H9 (cell line): ENCODE data around the gene SOSTDC1. TPM values are rescaled to one million over a fixed set of nuclear protein-coding genes. Genes with fewer than 3 reads are reported as not detected.

Experiments
- DNase-seq: peaks from one replicate; pipeline ENCODE4 v3.0.0-alpha.2; 2017
- H2AFZ ChIP-seq: one replicate; pipeline ENCODE4 v1.6.1; 2013; ENCODE audit warnings: mild to moderate bottlenecking, low read length, control low read depth, moderate library complexity
- H2AK5ac ChIP-seq: 2 replicates; pipeline ENCODE4 v1.6.1; 2013; ENCODE audit warnings: low read length, control low read depth, mixed read lengths; ENCODE audit not compliant: insufficient read length
- H2BK120ac ChIP-seq: one replicate; pipeline ENCODE4 v1.6.1; 2013; ENCODE audit warnings: low read depth, mild to moderate bottlenecking, low read length, control low read depth, inconsistent platforms; ENCODE audit not compliant: poor library complexity, severe bottlenecking
- H2BK12ac ChIP-seq: 2 replicates; pipeline ENCODE4 v1.6.1; 2013; ENCODE audit warnings: low read length, control low read depth, mixed read lengths, low read depth; ENCODE audit not compliant: insufficient read length
- H2BK15ac ChIP-seq: 2 replicates; pipeline ENCODE4 v1.6.1; 2013; ENCODE audit warnings: low read depth, low read length, control low read depth
- H2BK20ac ChIP-seq: one replicate; pipeline ENCODE4 v1.6.1; 2013; ENCODE audit warnings: low read depth, mild to moderate bottlenecking, low read length, control low read depth, inconsistent platforms; ENCODE audit not compliant: poor library complexity, severe bottlenecking
- H2BK5ac ChIP-seq: 2 replicates; pipeline ENCODE4 v1.6.1; 2013; ENCODE audit warnings: low read length, control low read depth, mixed read lengths; ENCODE audit not compliant: insufficient read length
- H3K14ac ChIP-seq: 2 replicates; pipeline ENCODE4 v1.6.1; 2013; ENCODE audit warnings: low read length, control low read depth; ENCODE audit not compliant: insufficient read depth
- H3K18ac ChIP-seq: 2 replicates; pipeline ENCODE4 v1.6.1; 2013; ENCODE audit warnings: low read depth, mild to moderate bottlenecking, mixed read lengths, low read length, control low read depth; ENCODE audit not compliant: insufficient read length
- H3K23ac ChIP-seq: 2 replicates; pipeline ENCODE4 v1.6.1; 2013; ENCODE audit warnings: low read length, control low read depth, mixed read lengths, low read depth; ENCODE audit not compliant: insufficient read length
- H3K23me2 ChIP-seq: 2 replicates; pipeline ENCODE4 v1.6.1; 2013; ENCODE audit warnings: low read depth, mild to moderate bottlenecking, mixed read lengths, low read length, control low read depth; ENCODE audit not compliant: insufficient read length, poor library complexity, severe bottlenecking
- H3K27ac ChIP-seq: 2 replicates; pipeline ENCODE4 v1.5.1; 2013; ENCODE audit warnings: low read length, control low read depth, mixed read lengths, low read depth; ENCODE audit not compliant: insufficient read length
- H3K27me3 ChIP-seq: 2 replicates; pipeline ENCODE4 v1.6.1; 2013; ENCODE audit warnings: low read length, control low read depth, inconsistent platforms; ENCODE audit not compliant: insufficient read depth
- H3K4ac ChIP-seq: 2 replicates; pipeline ENCODE4 v1.6.1; 2013; ENCODE audit warnings: low read depth, mild to moderate bottlenecking, control low read depth, inconsistent platforms, low read length, moderate library complexity
- H3K4me1 ChIP-seq: 2 replicates; pipeline ENCODE4 v1.6.1; 2013; ENCODE audit warnings: low read length, control low read depth, inconsistent platforms; ENCODE audit not compliant: insufficient read depth
- H3K4me2 ChIP-seq: 2 replicates; pipeline ENCODE4 v1.6.1; 2013; ENCODE audit warnings: low read length, control low read depth, mixed read lengths; ENCODE audit not compliant: insufficient read length, insufficient read depth
- H3K56ac ChIP-seq: 2 replicates; pipeline ENCODE4 v1.6.1; 2013; ENCODE audit warnings: low read depth, mild to moderate bottlenecking, mixed read lengths, low read length, control low read depth; ENCODE audit not compliant: insufficient read length
- H3K79me1 ChIP-seq: 2 replicates; pipeline ENCODE4 v1.6.1; 2013; ENCODE audit warnings: low read depth, mild to moderate bottlenecking, moderate library complexity, low read length, control low read depth, inconsistent platforms; ENCODE audit not compliant: insufficient read depth, poor library complexity, severe bottlenecking
- H3K79me2 ChIP-seq: 2 replicates; pipeline ENCODE4 v1.6.1; 2013; ENCODE audit warnings: low read length, control low read depth, inconsistent platforms; ENCODE audit not compliant: insufficient read depth
- H3K9ac ChIP-seq: 2 replicates; pipeline ENCODE4 v1.6.1; 2013; ENCODE audit warnings: low read length, control low read depth, mixed read lengths; ENCODE audit not compliant: insufficient read length; ENCODE audit errors: extremely low read depth
- H3K9me3 ChIP-seq: one replicate; pipeline ENCODE4 v1.6.1; 2013; ENCODE audit warnings: low read depth, low read length, inconsistent platforms; ENCODE audit not compliant: control insufficient read depth
- H3T11ph ChIP-seq: one replicate; pipeline ENCODE4 v1.6.1; 2013; ENCODE audit warnings: mild to moderate bottlenecking, low read length, control low read depth, inconsistent platforms
- H4K20me1 ChIP-seq: one replicate; pipeline ENCODE4 v1.6.1; 2013; ENCODE audit not compliant: control insufficient read depth, insufficient read length, insufficient read depth
- H4K5ac ChIP-seq: 2 replicates; pipeline ENCODE4 v1.6.1; 2013; ENCODE audit warnings: low read depth, mild to moderate bottlenecking, mixed read lengths, low read length, control low read depth; ENCODE audit not compliant: insufficient read length
- H4K8ac ChIP-seq: replicated peaks from 2 replicates; pipeline ENCODE4 v1.6.1; 2013; ENCODE audit warnings: low read length, control low read depth, mixed read lengths, low read depth; ENCODE audit not compliant: insufficient read length
- H4K91ac ChIP-seq: 2 replicates; pipeline ENCODE4 v1.6.1; 2013; ENCODE audit warnings: low read depth, mild to moderate bottlenecking, moderate library complexity, mixed read lengths, low read length, control low read depth; ENCODE audit not compliant: insufficient read length
- H3K27ac Mint-ChIP-seq, 3 experiments: 2 replicates in 2 of 3; 3 replicates in 1 of 3; pipeline ENCODE4 v1.8.0; 2020 to 2021; ENCODE audit warnings: mixed read lengths in 3 of 3, mild to moderate bottlenecking in 1 of 3, moderate library complexity in 1 of 3
- H3K27me3 Mint-ChIP-seq: 2 replicates; pipeline ENCODE4 v1.8.0; 2021; ENCODE audit warnings: low read depth, mild to moderate bottlenecking, moderate library complexity, mixed read lengths
- H3K36me3 Mint-ChIP-seq, 3 experiments: 2 replicates in 2 of 3; 3 replicates in 1 of 3; pipeline ENCODE4 v1.8.0; 2020 to 2021; ENCODE audit warnings: low read depth in 3 of 3, mixed read lengths in 3 of 3; ENCODE audit not compliant: insufficient read depth in 1 of 3
- H3K4me1 Mint-ChIP-seq, 2 experiments: 2 replicates each; pipeline ENCODE4 v1.8.0; 2020; ENCODE audit warnings: mixed read lengths in 2 of 2
- H3K4me3 Mint-ChIP-seq, 2 experiments: 2 replicates in 1 of 2; 3 replicates in 1 of 2; pipeline ENCODE4 v1.8.0; 2020 to 2021; ENCODE audit warnings: mild to moderate bottlenecking in 2 of 2, mixed read lengths in 2 of 2, moderate library complexity in 1 of 2
- H3K9me3 Mint-ChIP-seq, 2 experiments: 2 replicates in 1 of 2; 3 replicates in 1 of 2; pipeline ENCODE4 v1.8.0; 2020; ENCODE audit warnings: mild to moderate bottlenecking in 2 of 2, mixed read lengths in 2 of 2, moderate library complexity in 1 of 2
- whole genome bisulfite sequencing: extraction: QIAGEN DNeasy Blood & Tissue Kit; methylation state at CpG from one replicate; pipeline ENCODE4 v1.1.7; 2013; ENCODE audit warnings: missing lambda C conversion rate, low lambda C conversion rate, mixed read lengths; ENCODE audit not compliant: insufficient read length; ENCODE audit errors: extremely low coverage; 5-methylcytosine and 5-hydroxymethylcytosine counted together
- total RNA-seq: library from RNA; stranded (reverse); gene quantifications from 2 replicates; pipeline ENCODE4 v1.2.1, GENCODE V29; 2021
- TF ChIP-seq, protein P1 (sequence below): fragments of 200-600 bp; sonication (generic); conservative IDR thresholded peaks from 3 replicates; pipeline ENCODE4 v1.8.0; 2021; ENCODE audit warnings: antibody characterized with exemption, mild to moderate bottlenecking

The SOSTDC1 gene
- total RNA-seq, 1 experiment from 2014 or later = not detected

DNA sequence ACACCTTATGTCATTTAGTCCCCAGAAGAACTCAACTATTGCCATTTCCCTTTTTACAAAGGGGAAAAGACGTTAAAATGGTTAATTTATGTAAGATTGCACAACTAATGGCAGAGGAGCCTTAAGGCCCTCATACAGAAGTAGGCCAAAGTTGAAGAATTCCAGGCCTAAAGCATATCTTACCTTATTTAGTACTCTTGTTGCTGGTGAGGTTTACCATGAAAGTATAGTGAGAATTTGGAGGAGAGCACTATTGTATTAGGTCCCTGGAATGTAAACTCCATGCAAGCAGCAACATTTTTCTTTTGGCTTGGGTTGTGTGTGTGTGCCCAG is 43.5 kb downstream of the SOSTDC1 start:
- Histone ChIP-seq H4K5ac (no peak overlapping the region), H3K56ac (no peak overlapping the region), H2BK20ac (no peak overlapping the region), H4K91ac (no peak overlapping the region), H3K27me3 (no peaks in the 10 kb centered on the region), H3K9ac (no peak overlapping the region), H3K23ac (no peak overlapping the region), H4K8ac (no peak overlapping the region), H3K18ac (no peak overlapping the region), H3K23me2 (peaks cover 9% of the 10 kb centered on the region), H3K4ac (no peak overlapping the region), H2AK5ac (no peak overlapping the region), H2AFZ (no peak overlapping the region), H3K4me1 (no peaks in the 10 kb centered on the region), H2BK5ac (no peak overlapping the region), H3K79me1 (no peaks in the 10 kb centered on the region), H3K79me2 (no peaks in the 10 kb centered on the region), H3K14ac (no peak overlapping the region), H3T11ph (no peak overlapping the region), H2BK15ac (no peak overlapping the region), H4K20me1 (no peaks in the 10 kb centered on the region), H2BK120ac (no peak overlapping the region), H3K4me2 (peak overlapping the region; percentile 79), H3K9me3 (no peaks in the 10 kb centered on the region), H3K27ac (no peak overlapping the region), H2BK12ac (no peak overlapping the region)
- peak overlapping the region; percentile 61 to 72; a peak in 4 of 5 replicates for H3K4me3 Mint-ChIP-seq
- WGBS = no CpG with 5 or more reads among the region's 1 CpG
- H3K9me3 Mint-ChIP-seq = no peaks in the 10 kb centered on the region
- H3K4me1 Mint-ChIP-seq = peaks cover 17 to 19% of the 10 kb centered on the region in 2 experiments
- TF ChIP-seq, protein P1, sequence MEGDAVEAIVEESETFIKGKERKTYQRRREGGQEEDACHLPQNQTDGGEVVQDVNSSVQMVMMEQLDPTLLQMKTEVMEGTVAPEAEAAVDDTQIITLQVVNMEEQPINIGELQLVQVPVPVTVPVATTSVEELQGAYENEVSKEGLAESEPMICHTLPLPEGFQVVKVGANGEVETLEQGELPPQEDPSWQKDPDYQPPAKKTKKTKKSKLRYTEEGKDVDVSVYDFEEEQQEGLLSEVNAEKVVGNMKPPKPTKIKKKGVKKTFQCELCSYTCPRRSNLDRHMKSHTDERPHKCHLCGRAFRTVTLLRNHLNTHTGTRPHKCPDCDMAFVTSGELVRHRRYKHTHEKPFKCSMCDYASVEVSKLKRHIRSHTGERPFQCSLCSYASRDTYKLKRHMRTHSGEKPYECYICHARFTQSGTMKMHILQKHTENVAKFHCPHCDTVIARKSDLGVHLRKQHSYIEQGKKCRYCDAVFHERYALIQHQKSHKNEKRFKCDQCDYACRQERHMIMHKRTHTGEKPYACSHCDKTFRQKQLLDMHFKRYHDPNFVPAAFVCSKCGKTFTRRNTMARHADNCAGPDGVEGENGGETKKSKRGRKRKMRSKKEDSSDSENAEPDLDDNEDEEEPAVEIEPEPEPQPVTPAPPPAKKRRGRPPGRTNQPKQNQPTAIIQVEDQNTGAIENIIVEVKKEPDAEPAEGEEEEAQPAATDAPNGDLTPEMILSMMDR = no peak
- peaks cover 26% of the 10 kb centered on the region for H3K27me3 Mint-ChIP-seq
- DNase-seq = no peak
- no peak overlapping the region for H3K27ac Mint-ChIP-seq
- no peaks in the 10 kb centered on the region for H3K36me3 Mint-ChIP-seq
